ENCODE measurements around the gene ZNF784.

ZNF784 gene

GRCh38 chr19:55655648-55656040, 31.3 kb upstream of the ZNF784 start:
- DNase-seq = no peak

GRCh38 chr19:55654868-55655647, 30.7 kb upstream of the ZNF784 start, which contains the start of gene U2AF2:
TSS of gene U2AF2 (plus strand) at chr19:55655035. CDS start at chr19:55655105, 70 bp downstream.
- DNase-seq = peak; percentile 86

GRCh38 chr19:55654323-55654867, 30.0 kb upstream of the ZNF784 start:
- DNase-seq = peak; percentile 100

GRCh38 chr19:55653651-55654322, 29.4 kb upstream of the ZNF784 start:
- DNase-seq = peak; percentile 98

GRCh38 chr19:55652311-55653128, 28.2 kb upstream of the ZNF784 start:
- no peak for DNase-seq

GRCh38 chr19:55651236-55651635, 26.9 kb upstream of the ZNF784 start:
- no peak for DNase-seq

GRCh38 chr19:55650602-55651230, 26.4 kb upstream of the ZNF784 start:
- no peak for DNase-seq

GRCh38 chr19:55650126-55650557, 25.8 kb upstream of the ZNF784 start:
- DNase-seq = no peak

GRCh38 chr19:55649268-55650125, 25.1 kb upstream of the ZNF784 start:
- no peak for DNase-seq

GRCh38 chr19:55648585-55649267, 24.4 kb upstream of the ZNF784 start:
- DNase-seq = no peak

GRCh38 chr19:55647732-55648584, 23.6 kb upstream of the ZNF784 start, which contains the start of gene CCDC106:
TSS of gene CCDC106 (plus strand) at chr19:55648212. CDS start at chr19:55649047, 835 bp downstream.
- peak; percentile 74 for DNase-seq

- DNase-seq = no peak
Observed at GRCh38 chr19:55646889-55647731, 22.7 kb upstream of the ZNF784 start.

GRCh38 chr19:55645512-55645881, 21.1 kb upstream of the ZNF784 start:
- no peak for DNase-seq

GRCh38 chr19:55644842-55645511, 20.6 kb upstream of the ZNF784 start:
- no peak for DNase-seq

GRCh38 chr19:55644191-55644833, 19.9 kb upstream of the ZNF784 start:
- no peak for DNase-seq

GRCh38 chr19:55643887-55644176, 19.5 kb upstream of the ZNF784 start:
- DNase-seq = no peak

- peak; percentile 80 for DNase-seq
Observed at GRCh38 chr19:55643003-55643886, 18.9 kb upstream of the ZNF784 start, which contains the start of gene ZNF581. TSS of gene ZNF581 (plus strand) at chr19:55643649. CDS start at chr19:55644572, 923 bp downstream.
